ENCODE data around the gene GJC1.
A peak's percentile ranks its signal among the peaks of the same experiment; 100 is the strongest.

GJC1 gene

DNA sequence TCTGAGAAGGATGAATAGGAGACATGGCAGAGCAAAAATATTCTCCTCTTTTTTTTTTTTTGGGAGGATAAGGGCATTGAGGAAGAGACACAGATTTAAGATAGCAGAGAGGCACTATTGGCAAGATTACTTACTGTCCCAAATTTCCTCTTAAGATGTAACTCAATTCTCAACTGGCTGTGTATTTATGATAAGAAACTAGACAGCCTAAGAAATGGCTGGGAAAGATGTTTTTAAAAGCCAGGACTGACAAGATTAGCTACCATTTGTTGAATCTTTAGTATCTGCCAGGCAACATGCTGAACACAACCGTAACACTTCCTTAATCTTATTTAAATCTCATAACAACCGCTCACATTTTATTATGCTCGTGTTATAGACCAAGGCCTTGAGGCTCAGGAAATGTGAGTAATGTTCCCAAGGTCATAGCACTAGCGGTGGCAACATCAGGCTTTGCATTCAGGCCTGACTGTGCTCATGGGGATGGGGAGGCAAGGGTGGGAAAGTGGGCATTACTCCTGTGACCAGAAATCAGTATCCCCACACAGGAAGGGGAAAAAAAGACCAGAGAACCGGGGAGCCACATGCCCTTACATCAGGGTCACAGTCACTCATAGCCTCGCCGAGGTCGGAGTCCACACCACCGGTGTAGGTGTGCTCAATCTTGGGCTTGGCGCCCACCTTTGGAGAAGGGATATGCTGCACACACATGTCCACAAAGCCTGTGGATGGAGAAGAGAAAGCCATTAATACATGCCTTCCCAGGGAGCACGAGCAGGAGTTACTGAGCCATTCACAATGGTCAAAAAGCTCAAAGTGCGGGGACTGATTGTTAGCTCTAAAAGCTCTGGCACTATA lies 33.2 kb upstream of the GJC1 start:
- H3K36me3 ChIP-seq (ENCODE audit: insufficient read depth, low read length) = peaks cover 84% of the 10 kb centered on the region
- no peaks in the 10 kb centered on the region for H3K9me3 ChIP-seq (ENCODE audit: insufficient read depth, low read depth, low read length)
- no peaks in the 10 kb centered on the region for H3K27me3 ChIP-seq (ENCODE audit: insufficient read depth, low read length)
- no peak overlapping the region for H3K27ac ChIP-seq (ENCODE audit: low read depth, low read length)
- no peaks in the 10 kb centered on the region for H3K4me1 ChIP-seq (ENCODE audit: insufficient read depth, low read length)
- H3K4me3 ChIP-seq (ENCODE audit: low read length) = no peak overlapping the region
- WGBS = 95% methylated on average over 12 of the region's 12 CpGs
- no peak overlapping the region for H3K9ac ChIP-seq (ENCODE audit: low read depth, low read length)

DNA sequence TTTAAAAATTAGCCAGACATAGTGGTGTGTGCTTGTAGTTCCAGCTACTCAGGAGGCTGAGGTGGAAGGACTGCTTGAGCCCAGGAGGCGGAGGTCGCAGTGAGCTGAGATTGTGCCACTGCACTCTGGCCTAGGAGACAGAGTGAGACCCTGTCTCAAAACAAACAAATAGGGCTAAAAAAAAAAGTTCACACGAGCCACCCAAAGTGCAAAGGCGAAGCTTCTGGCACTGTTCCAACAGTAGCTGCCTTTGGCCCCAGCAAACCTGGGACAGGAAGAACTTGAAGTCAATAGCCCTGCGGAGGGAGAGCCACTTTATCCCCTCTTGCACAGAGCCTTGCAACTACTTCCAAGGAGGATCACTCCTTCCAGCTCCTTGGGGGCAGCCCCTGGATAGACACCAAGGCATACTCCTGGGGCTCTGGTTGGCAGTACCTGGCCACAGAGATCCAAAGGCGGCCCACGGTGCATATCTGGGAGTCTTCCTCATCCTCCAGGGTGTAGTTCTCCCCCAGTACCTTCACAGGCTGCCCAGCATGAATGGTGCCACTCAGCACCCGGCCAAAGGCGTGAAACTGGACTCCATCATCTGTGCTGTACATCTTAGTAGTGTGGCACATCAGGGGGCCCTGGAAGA lies 32.3 kb upstream of the GJC1 start:
- Histone ChIP-seq H3K27ac (ENCODE audit: low read depth, low read length) (no peak overlapping the region), H3K36me3 (ENCODE audit: insufficient read depth, low read length) (peaks cover 82% of the 10 kb centered on the region)

GRCh38 chr17:44859701-44860100 lies 29.6 kb upstream of the GJC1 start:
- no peaks in the 10 kb centered on the region for H3K27me3 ChIP-seq (ENCODE audit: insufficient read depth, low read length)
- H3K4me3 ChIP-seq (ENCODE audit: low read length) = no peak overlapping the region
- no peaks in the 10 kb centered on the region for H3K4me1 ChIP-seq (ENCODE audit: insufficient read depth, low read length)
- 93% methylated on average over 5 of the region's 5 CpGs for WGBS
- H3K9me3 ChIP-seq (ENCODE audit: insufficient read depth, low read depth, low read length) = no peaks in the 10 kb centered on the region
- H3K36me3 ChIP-seq (ENCODE audit: insufficient read depth, low read length) = peaks cover 94% of the 10 kb centered on the region
- no peak overlapping the region for H3K27ac ChIP-seq (ENCODE audit: low read depth, low read length)
- H3K9ac ChIP-seq (ENCODE audit: low read depth, low read length) = no peak overlapping the region

More for the DNA sequence above, 32.3 kb upstream of the GJC1 start:
- H3K4me3 ChIP-seq (ENCODE audit: low read length) = no peak overlapping the region
- H3K9ac ChIP-seq (ENCODE audit: low read depth, low read length) = no peak overlapping the region
- WGBS = 96% methylated on average over 9 of the region's 9 CpGs
- H3K27me3 ChIP-seq (ENCODE audit: insufficient read depth, low read length) = no peaks in the 10 kb centered on the region
- no peaks in the 10 kb centered on the region for H3K9me3 ChIP-seq (ENCODE audit: insufficient read depth, low read depth, low read length)
- no peaks in the 10 kb centered on the region for H3K4me1 ChIP-seq (ENCODE audit: insufficient read depth, low read length)

DNA sequence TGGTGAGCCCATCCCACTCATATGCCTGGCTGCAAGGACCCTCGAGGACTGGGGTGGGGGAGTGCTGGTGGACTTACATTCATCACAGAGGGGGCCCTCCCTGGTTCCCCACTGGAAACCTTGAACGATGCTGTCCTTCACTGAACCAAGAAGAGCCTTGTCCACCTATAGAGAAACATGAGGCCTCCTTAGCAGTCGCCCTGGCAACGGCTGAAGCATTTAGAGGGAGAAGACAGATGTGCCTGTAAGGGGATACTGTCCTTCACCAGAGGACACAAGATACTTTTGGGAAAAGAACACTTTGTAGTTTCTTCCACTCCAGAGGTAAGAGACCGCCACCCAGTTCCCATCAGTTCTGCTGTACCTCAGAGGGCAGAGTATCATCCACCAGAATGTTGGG lies 24.1 kb upstream of the GJC1 start:
- H3K4me1 ChIP-seq (ENCODE audit: insufficient read depth, low read length) = no peaks in the 10 kb centered on the region
- peaks cover 92% of the 10 kb centered on the region for H3K36me3 ChIP-seq (ENCODE audit: insufficient read depth, low read length)
- H3K27ac ChIP-seq (ENCODE audit: low read depth, low read length) = no peak overlapping the region
- no peaks in the 10 kb centered on the region for H3K27me3 ChIP-seq (ENCODE audit: insufficient read depth, low read length)
- H3K9me3 ChIP-seq (ENCODE audit: insufficient read depth, low read depth, low read length) = no peaks in the 10 kb centered on the region
- WGBS = 95% methylated on average over 5 of the region's 5 CpGs
- H3K9ac ChIP-seq (ENCODE audit: low read depth, low read length) = no peak overlapping the region
- no peak overlapping the region for H3K4me3 ChIP-seq (ENCODE audit: low read length)

GRCh38 chr17:44850612-44851011 lies 20.5 kb upstream of the GJC1 start:
- 94% methylated on average over 4 of the region's 5 CpGs for WGBS
- peaks cover 58% of the 10 kb centered on the region for H3K36me3 ChIP-seq (ENCODE audit: insufficient read depth, low read length)
- no peak overlapping the region for H3K27ac ChIP-seq (ENCODE audit: low read depth, low read length)
- no peak overlapping the region for H3K4me3 ChIP-seq (ENCODE audit: low read length)
- 0 out of 2 replicates have a peak, but pooled peaks cover 3% of the 10 kb centered on the region for H3K4me1 ChIP-seq (ENCODE audit: insufficient read depth, low read length)
- no peaks in the 10 kb centered on the region for H3K9me3 ChIP-seq (ENCODE audit: insufficient read depth, low read depth, low read length)
- no peaks in the 10 kb centered on the region for H3K27me3 ChIP-seq (ENCODE audit: insufficient read depth, low read length)
- H3K9ac ChIP-seq (ENCODE audit: low read depth, low read length) = no peak overlapping the region

DNA sequence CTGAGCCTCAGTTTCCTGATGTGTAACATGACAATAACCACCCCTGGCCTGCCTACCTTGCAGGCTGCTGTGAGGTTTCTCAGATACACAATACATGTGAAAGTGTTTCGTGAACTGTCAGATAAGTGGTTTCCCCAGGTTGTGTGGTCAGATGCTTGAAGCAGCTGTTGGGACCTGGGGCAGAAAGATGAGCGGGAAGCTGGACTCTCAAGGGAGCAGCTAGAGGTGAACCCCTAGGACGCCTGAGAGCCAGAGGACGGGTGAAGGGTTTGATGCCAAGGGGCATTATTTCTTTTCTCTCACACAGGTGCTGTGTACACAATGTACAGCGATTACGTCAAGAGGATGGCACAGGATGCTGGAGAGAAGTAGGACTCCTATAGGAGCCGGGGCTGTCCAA lies 19.9 kb upstream of the GJC1 start:
- H3K9me3 ChIP-seq (ENCODE audit: insufficient read depth, low read depth, low read length) = no peaks in the 10 kb centered on the region
- peaks cover 53% of the 10 kb centered on the region for H3K36me3 ChIP-seq (ENCODE audit: insufficient read depth, low read length)
- no peak overlapping the region for H3K9ac ChIP-seq (ENCODE audit: low read depth, low read length)
- H3K27ac ChIP-seq (ENCODE audit: low read depth, low read length) = no peak overlapping the region
- no peak overlapping the region for H3K4me3 ChIP-seq (ENCODE audit: low read length)
- no peaks in the 10 kb centered on the region for H3K27me3 ChIP-seq (ENCODE audit: insufficient read depth, low read length)
- WGBS = 92% methylated on average over 7 of the region's 7 CpGs
- 0 out of 2 replicates have a peak, but pooled peaks cover 3% of the 10 kb centered on the region for H3K4me1 ChIP-seq (ENCODE audit: insufficient read depth, low read length)

GRCh38 chr17:44848961-44849489 lies 18.9 kb upstream of the GJC1 start:
- WGBS = 94% methylated on average over 12 of the region's 12 CpGs
- Histone ChIP-seq H3K9me3 (ENCODE audit: insufficient read depth, low read depth, low read length) (no peaks in the 10 kb centered on the region), H3K27ac (ENCODE audit: low read depth, low read length) (no peak overlapping the region), H3K4me1 (ENCODE audit: insufficient read depth, low read length) (peaks cover 11% of the 10 kb centered on the region; the same call in 1 of the 2 replicates), H3K36me3 (ENCODE audit: insufficient read depth, low read length) (peaks cover 43% of the 10 kb centered on the region), H3K4me3 (ENCODE audit: low read length) (no peak overlapping the region), H3K27me3 (ENCODE audit: insufficient read depth, low read length) (no peaks in the 10 kb centered on the region), H3K9ac (ENCODE audit: low read depth, low read length) (no peak overlapping the region)

DNA sequence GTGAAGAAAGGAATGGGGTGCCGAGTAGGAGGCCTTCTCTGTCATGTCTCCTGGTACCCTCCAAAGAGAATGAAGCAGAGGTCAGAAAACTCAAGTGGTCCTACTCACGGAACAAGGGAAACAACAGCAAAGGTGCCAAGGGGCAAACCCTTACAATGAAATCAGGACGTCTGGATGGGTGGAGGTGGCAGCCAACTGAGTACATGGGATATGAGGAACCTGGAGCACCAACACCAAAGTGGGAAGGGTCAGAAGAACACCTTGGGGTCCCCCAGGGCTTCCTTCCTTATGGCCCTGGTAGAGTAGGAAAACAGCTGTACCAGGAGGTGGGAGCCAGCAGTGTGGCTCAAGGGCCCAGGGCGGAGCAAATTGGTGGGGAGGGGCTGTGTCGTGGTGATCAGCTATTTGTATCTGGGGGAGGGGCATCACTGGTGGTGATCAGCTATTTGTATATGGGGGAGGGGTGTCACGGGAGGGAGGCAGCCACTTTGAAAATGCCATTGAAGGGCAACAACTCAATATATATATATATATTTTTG lies 18.2 kb upstream of the GJC1 start:
- H3K9me3 ChIP-seq (ENCODE audit: insufficient read depth, low read depth, low read length) = no peaks in the 10 kb centered on the region
- H3K27me3 ChIP-seq (ENCODE audit: insufficient read depth, low read length) = no peaks in the 10 kb centered on the region
- no peak overlapping the region for H3K9ac ChIP-seq (ENCODE audit: low read depth, low read length)
- WGBS = 76% methylated on average over 5 of the region's 6 CpGs
- H3K4me1 ChIP-seq (ENCODE audit: insufficient read depth, low read length) = peaks cover 14% of the 10 kb centered on the region; the same call in 1 of the 2 replicates
- H3K4me3 ChIP-seq (ENCODE audit: low read length) = no peak overlapping the region
- no peak overlapping the region for H3K27ac ChIP-seq (ENCODE audit: low read depth, low read length)
- peaks cover 36% of the 10 kb centered on the region for H3K36me3 ChIP-seq (ENCODE audit: insufficient read depth, low read length)

- Histone ChIP-seq H3K4me1 (ENCODE audit: insufficient read depth, low read length) (peaks cover 22% of the 10 kb centered on the region; the same call in 1 of the 2 replicates), H3K4me3 (ENCODE audit: low read length) (no peak within 1 kb of the TSS), H3K27me3 (ENCODE audit: insufficient read depth, low read length) (no peaks in the 10 kb centered on the region), H3K36me3 (ENCODE audit: insufficient read depth, low read length) (peaks cover 29% of the 10 kb centered on the region), H3K27ac (ENCODE audit: low read depth, low read length) (no peak within 1 kb of the TSS), H3K9ac (ENCODE audit: low read depth, low read length) (no peak within 1 kb of the TSS), H3K9me3 (ENCODE audit: insufficient read depth, low read depth, low read length) (no peaks in the 10 kb centered on the region)
- WGBS = 97% methylated on average over 2 of the region's 2 CpGs
These were observed 17.5 kb upstream of the GJC1 start, which contains the start of gene HIGD1B for GRCh38 chr17:44847586-44847985. Gene HIGD1B, plus strand, starts transcription at chr17:44847883. Its CDS starts 270 bp downstream, at chr17:44848153.

DNA sequence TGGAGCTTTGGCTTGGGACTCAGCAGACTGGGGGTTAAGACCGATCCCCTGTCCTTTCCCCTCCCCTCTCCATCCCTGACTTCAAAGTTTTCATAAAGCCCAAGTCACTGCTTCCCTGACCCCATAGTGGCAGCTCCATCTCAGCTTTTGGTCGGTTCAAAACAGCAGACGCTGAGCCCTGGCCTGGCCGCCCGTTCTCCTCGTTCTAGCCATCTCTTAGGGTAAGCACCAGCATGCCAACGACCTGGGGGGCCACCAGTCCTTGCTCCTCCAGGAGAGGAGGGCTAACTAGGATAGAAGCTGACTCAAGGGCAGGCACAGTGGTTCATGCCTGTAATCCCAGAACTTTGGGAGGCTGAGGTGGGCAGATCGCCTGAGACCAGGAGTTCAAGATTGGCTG lies 16.1 kb upstream of the GJC1 start:
- H3K9me3 ChIP-seq (ENCODE audit: insufficient read depth, low read depth, low read length) = no peaks in the 10 kb centered on the region
- no peak overlapping the region for H3K27ac ChIP-seq (ENCODE audit: low read depth, low read length)
- no peak overlapping the region for H3K9ac ChIP-seq (ENCODE audit: low read depth, low read length)
- H3K4me3 ChIP-seq (ENCODE audit: low read length) = no peak overlapping the region
- no peaks in the 10 kb centered on the region for H3K27me3 ChIP-seq (ENCODE audit: insufficient read depth, low read length)
- peaks cover 28% of the 10 kb centered on the region; the same call in 1 of the 2 replicates for H3K4me1 ChIP-seq (ENCODE audit: insufficient read depth, low read length)
- WGBS = 85% methylated on average over 8 of the region's 8 CpGs
- H3K36me3 ChIP-seq (ENCODE audit: insufficient read depth, low read length) = peaks cover 15% of the 10 kb centered on the region

GRCh38 chr17:44844390-44844830 lies 14.3 kb upstream of the GJC1 start:
- 21% methylated on average over 1 of the region's 1 CpG for WGBS
- H3K9ac ChIP-seq (ENCODE audit: low read depth, low read length) = 0 out of 2 replicates have a peak overlapping the region, but pooled peaks have one; percentile 7

More at GRCh38 chr17:44844390-44844830, 14.3 kb upstream of the GJC1 start:
- Histone ChIP-seq H3K36me3 (ENCODE audit: insufficient read depth, low read length) (no peaks in the 10 kb centered on the region), H3K27me3 (ENCODE audit: insufficient read depth, low read length) (no peaks in the 10 kb centered on the region), H3K9me3 (ENCODE audit: insufficient read depth, low read depth, low read length) (no peaks in the 10 kb centered on the region), H3K4me1 (ENCODE audit: insufficient read depth, low read length) (peaks cover 28% of the 10 kb centered on the region; the same call in 1 of the 2 replicates), H3K4me3 (ENCODE audit: low read length) (no peak overlapping the region), H3K27ac (ENCODE audit: low read depth, low read length) (peak overlapping the region; percentile 54; the same call in 1 of the 2 replicates)

Data from HUES64 (cell line).